Esophagus muscularis mucosa (tissue), 3 donors: ENCODE data around the gene PSPH.

Source experiments
- POLR2AphosphoS5 ChIP-seq, 2 donors: sonication (generic); formaldehyde crosslinking; IDR thresholded peaks; one replicate each; pipeline ENCODE4 v1.6.1; 2017; ENCODE audit warnings: antibody characterized with exemption in 2 of 2
- TF ChIP-seq, protein P1 (sequence below), 3 experiments: fragments of 200-600 bp in 2 of 3; fragments of 450-650 bp in 1 of 3; sonication (generic) in 2 of 3; IDR thresholded peaks; one replicate each; pipeline ENCODE4 v1.5.1; 2017 to 2019; ENCODE audit warnings: antibody characterized with exemption in 3 of 3, mild to moderate bottlenecking in 2 of 3, moderate library complexity in 1 of 3

DNA sequence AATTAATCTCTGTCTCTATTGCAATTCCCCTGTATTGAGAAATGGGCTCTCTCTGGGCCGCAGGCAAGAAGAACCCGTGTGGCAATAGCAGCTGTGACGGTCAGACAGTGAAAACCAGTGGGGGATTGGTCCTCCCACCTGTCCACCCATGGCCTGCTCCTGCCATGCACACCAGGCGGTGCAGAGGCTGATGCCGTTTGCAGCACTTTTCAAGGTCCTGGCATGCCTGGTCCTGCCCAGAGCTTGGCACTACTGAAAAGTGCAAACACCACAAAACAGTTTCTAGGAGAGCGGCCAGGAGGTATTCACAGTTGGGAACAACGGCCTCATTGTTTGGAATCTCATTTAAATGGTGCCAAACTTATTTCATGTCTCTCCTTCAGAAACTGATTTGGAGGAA lies 41.5 kb downstream of the PSPH start:
- TF ChIP-seq, protein P1, sequence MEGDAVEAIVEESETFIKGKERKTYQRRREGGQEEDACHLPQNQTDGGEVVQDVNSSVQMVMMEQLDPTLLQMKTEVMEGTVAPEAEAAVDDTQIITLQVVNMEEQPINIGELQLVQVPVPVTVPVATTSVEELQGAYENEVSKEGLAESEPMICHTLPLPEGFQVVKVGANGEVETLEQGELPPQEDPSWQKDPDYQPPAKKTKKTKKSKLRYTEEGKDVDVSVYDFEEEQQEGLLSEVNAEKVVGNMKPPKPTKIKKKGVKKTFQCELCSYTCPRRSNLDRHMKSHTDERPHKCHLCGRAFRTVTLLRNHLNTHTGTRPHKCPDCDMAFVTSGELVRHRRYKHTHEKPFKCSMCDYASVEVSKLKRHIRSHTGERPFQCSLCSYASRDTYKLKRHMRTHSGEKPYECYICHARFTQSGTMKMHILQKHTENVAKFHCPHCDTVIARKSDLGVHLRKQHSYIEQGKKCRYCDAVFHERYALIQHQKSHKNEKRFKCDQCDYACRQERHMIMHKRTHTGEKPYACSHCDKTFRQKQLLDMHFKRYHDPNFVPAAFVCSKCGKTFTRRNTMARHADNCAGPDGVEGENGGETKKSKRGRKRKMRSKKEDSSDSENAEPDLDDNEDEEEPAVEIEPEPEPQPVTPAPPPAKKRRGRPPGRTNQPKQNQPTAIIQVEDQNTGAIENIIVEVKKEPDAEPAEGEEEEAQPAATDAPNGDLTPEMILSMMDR (IDR thresholded peaks at IDR 0.05): no peak
- TF ChIP-seq POLR2AphosphoS5 (IDR thresholded peaks at IDR 0.05): peak in 1 of 2 donors; percentile 28
